NCI-H748 (cell line): ENCODE data around the gene PALM2AKAP2.
"Not testable (repeated sequence)": the region's sequence is repeated elsewhere in the genome, so short reads cannot be mapped to it uniquely, and the experiment has no call there.

Experiments
- DNase-seq: peaks from one replicate; lab custom pipeline; 2025; ENCODE audit not compliant: unreplicated experiment; lab: John Stamatoyannopoulos, UW

PALM2AKAP2 gene

GRCh38 chr9:109802491-109802890 lies 22.5 kb downstream of the PALM2AKAP2 start:
- no peak for DNase-seq

- DNase-seq: no peak
Measured at GRCh38 chr9:109805050-109805449, 25.1 kb downstream of the PALM2AKAP2 start.

- no peak for DNase-seq
Measured at GRCh38 chr9:109806506-109807115, 26.6 kb downstream of the PALM2AKAP2 start.

- no peak for DNase-seq
Measured at GRCh38 chr9:109811876-109812275, 31.9 kb downstream of the PALM2AKAP2 start.

- no peak for DNase-seq
Measured at GRCh38 chr9:109812331-109812730, 32.3 kb downstream of the PALM2AKAP2 start.

- no peak for DNase-seq
Measured at GRCh38 chr9:109812818-109813281, 32.9 kb downstream of the PALM2AKAP2 start.

- no peak for DNase-seq
Measured at GRCh38 chr9:109813303-109813702, 33.3 kb downstream of the PALM2AKAP2 start.

- DNase-seq: no peak
Measured at GRCh38 chr9:109813829-109814228, 33.8 kb downstream of the PALM2AKAP2 start.

- DNase-seq: no peak
Measured at GRCh38 chr9:109815366-109815947, 35.5 kb downstream of the PALM2AKAP2 start.

- no peak for DNase-seq
Measured at GRCh38 chr9:109816490-109816889, 36.5 kb downstream of the PALM2AKAP2 start.

GRCh38 chr9:109817146-109817845 lies 37.3 kb downstream of the PALM2AKAP2 start:
- DNase-seq: no peak

GRCh38 chr9:109817846-109818472 lies 38.0 kb downstream of the PALM2AKAP2 start:
- peak; percentile 91 for DNase-seq

GRCh38 chr9:109821711-109822110 lies 41.7 kb downstream of the PALM2AKAP2 start:
- no peak for DNase-seq

GRCh38 chr9:109825383-109825782 lies 45.4 kb downstream of the PALM2AKAP2 start:
- DNase-seq: not testable (repeated sequence)

- DNase-seq: peak; percentile 12
Measured at GRCh38 chr9:109826559-109826958, 46.6 kb downstream of the PALM2AKAP2 start.

GRCh38 chr9:109828254-109828653 lies 48.3 kb downstream of the PALM2AKAP2 start:
- DNase-seq: peak; percentile 73
